HepG2 (cell line): ENCODE measurements around the gene FKBP10. TPM values are rescaled to one million over a fixed set of nuclear protein-coding genes. Genes with fewer than 3 reads are reported as not detected.

Source experiments
- ADNP ChIP-seq: sonication (generic); formaldehyde crosslinking; IDR thresholded peaks from 2 replicates; pipeline ENCODE4 v1.4.0; 2020; ENCODE audit warnings: missing genetic modification reagents
- DNMT1 ChIP-seq: sonication (generic); formaldehyde crosslinking; IDR thresholded peaks from 2 replicates; pipeline ENCODE4 v1.5.1; 2020; ENCODE audit warnings: mild to moderate bottlenecking, missing genetic modification reagents
- ETV6 ChIP-seq: sonication (generic); formaldehyde crosslinking; conservative IDR thresholded peaks from 2 replicates; pipeline ENCODE4 v1.4.0; 2020; ENCODE audit warnings: missing genetic modification reagents
- FOSL2 ChIP-seq: sonication (generic); formaldehyde crosslinking; IDR thresholded peaks from 2 replicates; pipeline ENCODE4 v1.4.0; 2020; ENCODE audit warnings: missing genetic modification reagents
- GFI1 ChIP-seq: sonication (generic); formaldehyde crosslinking; IDR thresholded peaks from 2 replicates; pipeline ENCODE4 v1.5.0; 2020; ENCODE audit warnings: missing genetic modification reagents, mild to moderate bottlenecking, borderline replicate concordance
- HES4 ChIP-seq: sonication (generic); formaldehyde crosslinking; IDR thresholded peaks from 2 replicates; pipeline ENCODE4 v1.9.0; 2021; ENCODE audit warnings: mild to moderate bottlenecking, missing genetic modification reagents, borderline replicate concordance
- HMG20B ChIP-seq: conservative IDR thresholded peaks from 2 replicates; pipeline ENCODE4 v1.6.1; 2016; ENCODE audit warnings: missing genetic modification reagents, missing compliant biosample characterization
- KLF13 ChIP-seq: sonication (generic); formaldehyde crosslinking; IDR thresholded peaks from 2 replicates; pipeline ENCODE4 v1.4.0; 2020; ENCODE audit warnings: mild to moderate bottlenecking, missing genetic modification reagents
- NFE2L2 ChIP-seq: fragments of 150-350 bp; IDR thresholded peaks from 2 replicates; pipeline ENCODE4 v1.6.1; 2014; ENCODE audit warnings: low read length
- SIN3A ChIP-seq: IDR thresholded peaks from 2 replicates; pipeline ENCODE4 v1.6.1; 2011; ENCODE audit warnings: low read depth, mild to moderate bottlenecking, control low read depth, low read length, borderline replicate concordance
- SOX6 ChIP-seq, 2 experiments: fragments of 450-650 bp in 1 of 2; sonication (generic) in 1 of 2; formaldehyde crosslinking in 1 of 2; IDR thresholded peaks; 2 replicates each; pipeline versions ENCODE4 v1.4.0 to v1.6.1; 2017 to 2020; ENCODE audit warnings: antibody characterized with exemption in 1 of 2, mild to moderate bottlenecking in 1 of 2, missing genetic modification reagents in 1 of 2
- SSRP1 ChIP-seq: IDR thresholded peaks from 2 replicates; pipeline ENCODE4 v1.6.1; 2016; ENCODE audit warnings: control low read depth
- ZBTB40 ChIP-seq, 2 experiments: fragments of 450-650 bp in 1 of 2; sonication (generic) in 1 of 2; formaldehyde crosslinking in 1 of 2; IDR thresholded peaks; 2 replicates each; pipeline versions ENCODE4 v1.6.1 to v1.8.0; 2016 to 2022; ENCODE audit warnings: antibody characterized with exemption in 1 of 2, mild to moderate bottlenecking in 1 of 2, missing genetic modification reagents in 1 of 2
- ZMAT5 ChIP-seq: sonication (generic); formaldehyde crosslinking; IDR thresholded peaks from 2 replicates; pipeline ENCODE4 v1.5.0; 2020; ENCODE audit warnings: mild to moderate bottlenecking, low read depth, missing genetic modification reagents, borderline replicate concordance
- ZNF12 ChIP-seq: sonication (generic); formaldehyde crosslinking; IDR thresholded peaks from 2 replicates; pipeline ENCODE4 v1.5.0; 2020; ENCODE audit warnings: missing genetic modification reagents
- ZNF670 ChIP-seq: sonication (generic); formaldehyde crosslinking; IDR thresholded peaks from 2 replicates; pipeline ENCODE4 v1.8.0; 2022; ENCODE audit warnings: mild to moderate bottlenecking, missing genetic modification reagents, borderline replicate concordance
- ZNF784 ChIP-seq: sonication (generic); formaldehyde crosslinking; IDR thresholded peaks from 2 replicates; pipeline ENCODE4 v1.5.1; 2020; ENCODE audit warnings: missing genetic modification reagents, mild to moderate bottlenecking, borderline replicate concordance
- polyA plus RNA-seq, 8 experiments: library from polyadenylated mRNA; depleted of rRNA in 3 of 8; stranded (reverse) in 7 of 8; unstranded in 1 of 8; fragments of >200 nt; fragmentation: Illumina TruSeq in 4 of 8; extraction: Trizol in 4 of 8; gene quantifications; 2 replicates each; pipeline versions ENCODE4 v1.2.1 to v1.2.3, GENCODE V29; 2011 to 2016; ENCODE audit warnings: low read depth in 4 of 8, missing spikeins in 1 of 8, mixed read lengths in 1 of 8; ENCODE audit not compliant: insufficient read depth in 1 of 8
- total RNA-seq, 5 experiments: library from RNA; depleted of rRNA; stranded (reverse); fragments of >200 nt; fragmentation: Illumina TruSeq; extraction: Trizol; gene quantifications; 2 replicates each; pipeline ENCODE4 v1.2.3, GENCODE V29; 2016; ENCODE audit warnings: low read depth in 1 of 5
- TF ChIP-seq, protein P1 (sequence below): sonication (generic); formaldehyde crosslinking; IDR thresholded peaks from 2 replicates; pipeline ENCODE4; 2020; ENCODE audit warnings: missing genetic modification reagents, mild to moderate bottlenecking, borderline replicate concordance

The FKBP10 gene
- total and polyA plus RNA-seq, 2 of the 13 experiments (the other 11 are each of a cell fraction or from before 2014, with no cell fraction given): 149 to 573 TPM

DNA sequence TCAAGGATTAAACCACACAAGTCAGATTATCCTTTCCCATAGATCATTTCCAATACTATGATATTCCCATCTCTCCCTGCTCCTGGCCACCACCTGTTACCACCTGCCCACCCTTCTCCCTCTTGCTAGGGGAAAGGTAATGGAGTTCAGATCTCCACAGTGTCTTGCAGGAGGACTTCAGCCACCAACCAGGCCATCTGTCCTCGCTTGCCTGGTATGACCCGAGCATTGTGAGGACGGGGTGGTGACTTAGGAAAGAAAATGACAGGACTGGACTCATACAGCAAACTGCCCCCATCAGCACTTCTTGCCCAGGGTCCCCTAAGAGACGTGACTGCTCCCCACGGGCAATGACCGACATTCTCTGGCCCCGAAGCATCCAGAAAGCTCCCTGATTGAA lies 10.8 kb downstream of the FKBP10 start (continued):
- TF ChIP-seq NFE2L2 (no peak), KLF13 (CRISPR knock-in tag) (no peak), HES4 (CRISPR knock-in tag) (no peak), ZNF670 (CRISPR knock-in tag) (no peak), SSRP1 (CRISPR knock-in tag) (no peak), ADNP (CRISPR knock-in tag) (no peak), ZNF12 (CRISPR knock-in tag) (no peak), GFI1 (CRISPR knock-in tag) (no peak), ZNF784 (CRISPR knock-in tag) (no peak), SOX6 (IDR thresholded peaks at IDR 0.05) (no peak), SOX6 (CRISPR knock-in tag; IDR thresholded peaks at IDR 0.05) (peak; percentile 1; the same call in 1 of the 2 replicates), HMG20B (no peak), ZBTB40 (IDR thresholded peaks at IDR 0.05) (no peak), ZBTB40 (CRISPR knock-in tag; IDR thresholded peaks at IDR 0.05) (no peak), ETV6 (CRISPR knock-in tag) (no peak), FOSL2 (no peak), DNMT1 (CRISPR knock-in tag) (no peak), ZMAT5 (no peak), SIN3A (no peak)
- TF ChIP-seq, protein P1, sequence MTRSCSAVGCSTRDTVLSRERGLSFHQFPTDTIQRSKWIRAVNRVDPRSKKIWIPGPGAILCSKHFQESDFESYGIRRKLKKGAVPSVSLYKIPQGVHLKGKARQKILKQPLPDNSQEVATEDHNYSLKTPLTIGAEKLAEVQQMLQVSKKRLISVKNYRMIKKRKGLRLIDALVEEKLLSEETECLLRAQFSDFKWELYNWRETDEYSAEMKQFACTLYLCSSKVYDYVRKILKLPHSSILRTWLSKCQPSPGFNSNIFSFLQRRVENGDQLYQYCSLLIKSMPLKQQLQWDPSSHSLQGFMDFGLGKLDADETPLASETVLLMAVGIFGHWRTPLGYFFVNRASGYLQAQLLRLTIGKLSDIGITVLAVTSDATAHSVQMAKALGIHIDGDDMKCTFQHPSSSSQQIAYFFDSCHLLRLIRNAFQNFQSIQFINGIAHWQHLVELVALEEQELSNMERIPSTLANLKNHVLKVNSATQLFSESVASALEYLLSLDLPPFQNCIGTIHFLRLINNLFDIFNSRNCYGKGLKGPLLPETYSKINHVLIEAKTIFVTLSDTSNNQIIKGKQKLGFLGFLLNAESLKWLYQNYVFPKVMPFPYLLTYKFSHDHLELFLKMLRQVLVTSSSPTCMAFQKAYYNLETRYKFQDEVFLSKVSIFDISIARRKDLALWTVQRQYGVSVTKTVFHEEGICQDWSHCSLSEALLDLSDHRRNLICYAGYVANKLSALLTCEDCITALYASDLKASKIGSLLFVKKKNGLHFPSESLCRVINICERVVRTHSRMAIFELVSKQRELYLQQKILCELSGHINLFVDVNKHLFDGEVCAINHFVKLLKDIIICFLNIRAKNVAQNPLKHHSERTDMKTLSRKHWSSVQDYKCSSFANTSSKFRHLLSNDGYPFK: no peak
